GM12892 (cell line): Measurements from ENCODE around the gene OR10A3.
A peak's percentile ranks its signal among the peaks of the same experiment; 100 is the strongest.

Source experiments
- DNase-seq: peaks from one replicate; pipeline ENCODE4 v3.0.0; 2011; ENCODE audit not compliant: insufficient read length
- FAIRE-seq: peaks from 2 replicates; lab custom pipeline; 2011; peaks lifted over from hg19 to GRCh38; lab: Jason Lieb, UNC
- POLR2A ChIP-seq: IDR thresholded peaks from 2 replicates; pipeline ENCODE4 v1.6.1; 2011; ENCODE audit warnings: low read depth, low read length, control low read depth
- POLR2AphosphoS5 ChIP-seq: IDR thresholded peaks from 2 replicates; pipeline ENCODE4 v1.6.1; 2011; ENCODE audit warnings: low read depth, low read length, control low read depth
- TAF1 ChIP-seq: IDR thresholded peaks from 2 replicates; pipeline ENCODE4 v1.6.1; 2011; ENCODE audit warnings: low read depth, mild to moderate bottlenecking, control low read depth, low read length, borderline replicate concordance

Gene OR10A3

GRCh38 chr11:7969756-7970646, 28.5 kb upstream of the OR10A3 start:
- no peak for DNase-seq
- FAIRE-seq, result no peak
- TF ChIP-seq TAF1 (no peak), POLR2A (no peak)

- no peak for DNase-seq
- FAIRE-seq, result no peak
- TF ChIP-seq TAF1 (no peak), POLR2A (no peak), POLR2AphosphoS5 (no peak)
These were observed 27.2 kb upstream of the OR10A3 start for GRCh38 chr11:7968686-7969085.

GRCh38 chr11:7967826-7968225, 26.3 kb upstream of the OR10A3 start:
- no peak for TF ChIP-seq TAF1
- no peak for TF ChIP-seq POLR2A
- no peak for TF ChIP-seq POLR2AphosphoS5
- FAIRE-seq (no peak), DNase-seq (no peak)

- DNase-seq (no peak), FAIRE-seq (peak; percentile 61)
- TF ChIP-seq POLR2A (no peak), POLR2AphosphoS5 (no peak), TAF1 (no peak)
These were observed 25.6 kb upstream of the OR10A3 start for GRCh38 chr11:7967097-7967496.

- DNase-seq (no peak), FAIRE-seq (no peak)
- no peak for TF ChIP-seq TAF1
- TF ChIP-seq POLR2AphosphoS5, result no peak
- TF ChIP-seq POLR2A, result no peak
These were observed 23.9 kb upstream of the OR10A3 start, which contains the start of gene NLRP10 for GRCh38 chr11:7965386-7965785. NLRP10 (minus strand) TSS chr11:7965447; CDS start chr11:7963495, 1,952 bp downstream.

GRCh38 chr11:7964873-7965272, 23.4 kb upstream of the OR10A3 start:
- TF ChIP-seq POLR2A, result no peak
- TF ChIP-seq POLR2AphosphoS5, result no peak
- no peak for TF ChIP-seq TAF1
- no peak for DNase-seq

GRCh38 chr11:7964261-7964660, 22.8 kb upstream of the OR10A3 start:
- no peak for TF ChIP-seq TAF1
- TF ChIP-seq POLR2A, result no peak
- no peak for TF ChIP-seq POLR2AphosphoS5
- no peak for FAIRE-seq
- DNase-seq, result no peak

More at GRCh38 chr11:7964873-7965272, 23.4 kb upstream of the OR10A3 start:
- FAIRE-seq, result no peak

GRCh38 chr11:7955191-7955590, 13.7 kb upstream of the OR10A3 start:
- DNase-seq (no peak), FAIRE-seq (no peak)
- TF ChIP-seq POLR2A, result no peak
- TF ChIP-seq POLR2AphosphoS5, result no peak
- TF ChIP-seq TAF1, result no peak

- no peak for DNase-seq
- no peak for TF ChIP-seq POLR2A
- TF ChIP-seq TAF1, result no peak
- TF ChIP-seq POLR2AphosphoS5, result no peak
- FAIRE-seq, result no peak
These were observed 8.4 kb upstream of the OR10A3 start for GRCh38 chr11:7949934-7950333.

- DNase-seq, result no peak
- no peak for TF ChIP-seq TAF1
- TF ChIP-seq POLR2A, result no peak
- TF ChIP-seq POLR2AphosphoS5, result no peak
These were observed 2.6 kb upstream of the OR10A3 start for GRCh38 chr11:7944123-7944522.

GRCh38 chr11:7941146-7941545, 362 bp downstream of the OR10A3 start:
- no peak for FAIRE-seq
- no peak for DNase-seq
- TF ChIP-seq TAF1 (no peak), POLR2A (no peak), POLR2AphosphoS5 (no peak)

More at GRCh38 chr11:7944123-7944522, 2.6 kb upstream of the OR10A3 start:
- no peak for FAIRE-seq

GRCh38 chr11:7936615-7937014, 4.9 kb downstream of the OR10A3 start:
- TF ChIP-seq POLR2A (no peak), TAF1 (no peak), POLR2AphosphoS5 (no peak)
- no peak for FAIRE-seq
- no peak for DNase-seq
